Progenitor cell of endocrine pancreas (in vitro differentiated cells): ENCODE measurements around the gene METRNL. TPM values are rescaled to one million over a fixed set of nuclear protein-coding genes. Genes with fewer than 3 reads are reported as not detected.
A peak's percentile ranks its signal among the peaks of the same experiment; 100 is the strongest.

Experiments
- DNase-seq: peaks from one replicate; pipeline ENCODE4 v3.0.0; 2021; ENCODE audit warnings: low spot score; ENCODE audit not compliant: unreplicated experiment
- H3K27ac Mint-ChIP-seq: 2 replicates; pipeline ENCODE4 v1.8.0; 2021; ENCODE audit warnings: mild to moderate bottlenecking, moderate library complexity, mixed read lengths
- H3K27me3 Mint-ChIP-seq: 2 replicates; pipeline ENCODE4 v1.8.0; 2021; ENCODE audit warnings: mixed read lengths
- H3K36me3 Mint-ChIP-seq: 2 replicates; pipeline ENCODE4 v1.8.0; 2022; ENCODE audit warnings: mixed read lengths; ENCODE audit not compliant: insufficient read depth
- H3K4me1 Mint-ChIP-seq: 2 replicates; pipeline ENCODE4 v1.8.0; 2021; ENCODE audit warnings: low read depth, mixed read lengths
- H3K4me3 Mint-ChIP-seq: 2 replicates; pipeline ENCODE4 v1.8.0; 2021; ENCODE audit warnings: low read depth, mild to moderate bottlenecking, moderate library complexity, mixed read lengths
- H3K9me3 Mint-ChIP-seq: 2 replicates; pipeline ENCODE4 v1.8.0; 2021; ENCODE audit warnings: low read depth, mixed read lengths
- CTCF ChIP-seq: fragments of 200-600 bp; sonication (generic); IDR thresholded peaks from one replicate; pipeline ENCODE4 v1.5.0; 2021; ENCODE audit warnings: antibody characterized with exemption, mild to moderate bottlenecking; ENCODE audit not compliant: unreplicated experiment
- total RNA-seq: library from RNA; stranded (reverse); gene quantifications from 2 replicates; pipeline ENCODE4 v1.2.1, GENCODE V29; 2021

The METRNL gene
- total RNA-seq, 1 donor from 2014 or later: 54.6 TPM

GRCh38 chr17:83080858-83081683, 1.7 kb downstream of the METRNL start:
- no peak for DNase-seq
- Mint-ChIP-seq H3K27ac (peak overlapping the region; percentile 93), H3K9me3 (no peaks in the 10 kb centered on the region), H3K36me3 (peaks cover 10% of the 10 kb centered on the region), H3K27me3 (peaks cover 26% of the 10 kb centered on the region), H3K4me1 (peaks cover 41% of the 10 kb centered on the region), H3K4me3 (peak overlapping the region; percentile 77)
- TF ChIP-seq CTCF: no peak

- H3K27me3 Mint-ChIP-seq: peaks cover 20% of the 10 kb centered on the region
- peak overlapping the region; percentile 77 for H3K4me3 Mint-ChIP-seq
- no peak for TF ChIP-seq CTCF
- H3K9me3 Mint-ChIP-seq: no peaks in the 10 kb centered on the region
- peaks cover 48% of the 10 kb centered on the region for H3K4me1 Mint-ChIP-seq
- DNase-seq: no peak
- peaks cover 14% of the 10 kb centered on the region for H3K36me3 Mint-ChIP-seq
- peak overlapping the region; percentile 93 for H3K27ac Mint-ChIP-seq
Measured at GRCh38 chr17:83081684-83082201, 2.3 kb downstream of the METRNL start.

DNA sequence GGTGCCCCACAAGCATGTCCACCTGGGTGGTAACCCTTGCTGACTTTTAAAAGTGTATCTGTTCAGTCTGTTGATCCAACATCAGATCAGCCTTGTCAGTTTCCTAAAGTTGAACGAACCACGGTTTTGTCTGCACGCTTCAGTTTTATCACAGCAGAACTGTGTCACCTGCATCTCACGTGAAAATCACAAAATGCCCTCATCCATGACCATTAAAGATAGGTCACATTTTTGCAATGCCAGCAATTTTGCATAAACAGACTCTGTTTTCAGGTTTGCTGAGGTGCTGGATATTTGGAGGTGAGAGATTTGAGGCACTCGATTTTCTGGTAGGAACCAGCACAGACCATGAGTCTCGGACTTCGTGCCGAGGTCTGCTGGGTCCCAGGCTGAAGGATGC, 3.0 kb downstream of the METRNL start:
- no peak for DNase-seq
- H3K4me3 Mint-ChIP-seq: peak overlapping the region; percentile 77
- no peak for TF ChIP-seq CTCF
- H3K27me3 Mint-ChIP-seq: peaks cover 13% of the 10 kb centered on the region
- no peaks in the 10 kb centered on the region for H3K9me3 Mint-ChIP-seq
- H3K36me3 Mint-ChIP-seq: peaks cover 14% of the 10 kb centered on the region
- H3K4me1 Mint-ChIP-seq: peaks cover 45% of the 10 kb centered on the region
- H3K27ac Mint-ChIP-seq: peak overlapping the region; percentile 93

- no peak for DNase-seq
- Mint-ChIP-seq H3K9me3 (no peaks in the 10 kb centered on the region), H3K27ac (peak overlapping the region; percentile 93), H3K27me3 (peaks cover 8% of the 10 kb centered on the region), H3K4me1 (peaks cover 44% of the 10 kb centered on the region), H3K36me3 (peaks cover 15% of the 10 kb centered on the region), H3K4me3 (peak overlapping the region; percentile 77)
- TF ChIP-seq CTCF: no peak
Measured at GRCh38 chr17:83082909-83083367, 3.5 kb downstream of the METRNL start.

DNA sequence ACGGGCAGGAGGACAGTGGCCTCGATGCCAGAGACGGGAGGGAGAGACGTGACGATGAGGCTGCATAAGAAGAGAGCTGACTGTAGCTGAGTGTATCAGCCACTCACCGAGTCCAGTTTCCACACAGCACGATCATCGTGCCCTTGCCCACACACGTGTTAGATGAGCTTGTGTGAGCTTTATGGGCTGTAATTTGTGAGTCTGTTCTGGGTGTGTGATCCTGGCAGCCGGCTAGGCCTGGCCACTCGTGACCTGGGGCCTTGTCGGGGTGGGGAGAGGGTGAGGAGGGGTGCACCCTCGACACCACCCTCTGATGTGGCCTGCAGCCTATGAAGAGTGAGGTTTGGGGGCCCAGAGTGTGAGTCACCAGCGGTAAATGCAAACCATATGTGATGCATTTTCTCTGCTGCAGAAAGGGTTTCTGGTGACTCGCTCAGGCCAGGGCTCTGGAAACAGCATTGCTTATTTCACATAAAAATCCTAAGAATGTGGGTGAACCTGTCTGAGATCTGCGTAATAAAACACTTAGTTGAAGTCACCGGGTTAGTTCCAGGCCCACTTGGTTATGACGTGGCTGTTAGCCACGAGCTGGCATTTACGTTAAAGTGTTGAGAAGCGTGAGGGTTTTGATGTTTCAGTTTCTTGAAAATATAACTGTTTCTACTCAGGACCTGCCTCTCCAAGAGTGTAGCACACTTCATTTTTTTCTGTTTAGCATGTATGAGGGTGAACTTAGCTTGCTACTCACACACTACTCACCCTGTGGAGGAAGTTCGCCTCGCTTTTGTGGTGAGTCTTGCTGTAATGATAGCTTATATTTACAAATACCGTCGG, 4.2 kb downstream of the METRNL start:
- Mint-ChIP-seq H3K27ac (peak overlapping the region; percentile 93), H3K9me3 (no peaks in the 10 kb centered on the region), H3K4me3 (peak overlapping the region; percentile 77), H3K27me3 (peaks cover 4% of the 10 kb centered on the region), H3K4me1 (peaks cover 44% of the 10 kb centered on the region), H3K36me3 (peaks cover 17% of the 10 kb centered on the region)
- no peak for DNase-seq
- no peak for TF ChIP-seq CTCF
